A204.1 (cell line): ENCODE measurements around the gene MMP24.

Experiments
- FAIRE-seq: peaks from 2 replicates; lab custom pipeline; 2012; peaks lifted over from hg19 to GRCh38; lab: Jason Lieb, UNC

The MMP24 gene

DNA sequence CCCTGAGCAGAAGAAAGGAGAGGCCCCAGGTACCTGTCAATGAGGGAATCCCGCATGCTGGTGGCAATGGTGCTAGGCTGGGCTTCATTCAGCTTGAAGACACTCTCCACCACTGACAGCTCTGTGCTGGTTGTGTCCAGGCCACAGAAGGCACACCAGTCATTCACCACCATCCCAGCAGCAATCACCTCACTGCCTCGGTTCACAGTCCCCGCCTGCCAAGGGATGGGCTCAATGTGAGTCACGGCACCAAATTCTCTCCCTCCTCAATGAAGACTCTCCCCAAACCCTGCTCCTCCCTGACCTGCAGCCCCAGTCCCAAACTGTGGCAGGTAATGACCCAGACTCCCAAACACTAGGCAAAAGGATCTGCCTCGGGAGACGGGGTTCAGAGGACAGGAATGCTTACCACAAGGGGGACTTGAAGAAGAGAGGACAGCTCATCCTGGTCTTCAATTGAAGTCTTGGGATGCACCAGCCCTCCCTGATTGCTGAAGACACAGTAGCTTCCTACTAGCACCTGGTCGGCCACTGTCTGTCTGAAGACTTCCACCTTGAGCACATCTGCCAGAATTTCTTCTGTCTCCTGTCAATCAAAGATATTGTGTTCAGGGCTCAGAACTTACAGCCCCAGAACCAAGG is 53.2 kb downstream of the MMP24 start:
- FAIRE-seq = no peak

- FAIRE-seq = no peak
Measured at GRCh38 chr20:35280523-35280922, 54.0 kb downstream of the MMP24 start.

GRCh38 chr20:35281506-35282101 is 55.1 kb downstream of the MMP24 start:
- no peak for FAIRE-seq

- no peak for FAIRE-seq
Measured at GRCh38 chr20:35283441-35284266, 57.2 kb downstream of the MMP24 start.

DNA sequence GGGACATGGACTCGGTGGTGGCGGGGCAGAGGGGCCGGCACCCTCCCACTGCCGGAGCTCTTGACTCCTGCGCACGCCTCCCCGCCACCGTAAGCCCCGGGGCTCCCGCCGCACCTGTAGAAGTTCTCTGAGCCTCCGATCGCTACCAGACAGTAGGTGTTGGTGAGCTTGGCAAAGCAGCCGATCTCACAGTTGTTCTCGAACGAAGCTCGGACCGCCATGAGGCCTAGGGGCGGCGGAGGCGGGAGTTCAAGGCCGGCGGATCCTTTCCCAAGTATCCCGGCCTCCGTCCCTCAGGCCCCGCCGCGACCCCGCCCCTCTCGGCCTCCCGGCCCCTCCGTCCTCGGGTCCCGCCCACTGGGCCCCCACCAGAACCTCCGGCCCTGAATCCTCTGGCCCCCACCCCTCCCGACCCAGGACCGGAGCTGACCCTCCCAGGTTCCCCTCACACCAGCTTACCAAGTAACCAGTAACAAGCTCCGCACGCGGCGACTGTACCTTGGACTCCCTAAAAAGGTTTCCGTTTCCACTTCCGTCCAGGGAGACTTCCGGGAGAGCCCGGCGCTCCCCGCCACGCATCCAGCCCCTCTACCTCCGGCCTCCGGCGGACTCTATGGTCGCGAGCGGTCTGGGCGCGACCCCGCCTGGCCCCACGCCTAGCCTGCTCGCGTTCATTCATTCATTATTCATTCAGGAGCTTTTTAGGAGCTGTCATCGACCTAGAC is 57.9 kb downstream of the MMP24 start, which contains the start of gene EIF6:
TSS of gene EIF6 (minus strand) at position 506 of the 725 bp plus-strand sequence. CDS start at position 221, 285 bp downstream.
- FAIRE-seq = peak; percentile 37

DNA sequence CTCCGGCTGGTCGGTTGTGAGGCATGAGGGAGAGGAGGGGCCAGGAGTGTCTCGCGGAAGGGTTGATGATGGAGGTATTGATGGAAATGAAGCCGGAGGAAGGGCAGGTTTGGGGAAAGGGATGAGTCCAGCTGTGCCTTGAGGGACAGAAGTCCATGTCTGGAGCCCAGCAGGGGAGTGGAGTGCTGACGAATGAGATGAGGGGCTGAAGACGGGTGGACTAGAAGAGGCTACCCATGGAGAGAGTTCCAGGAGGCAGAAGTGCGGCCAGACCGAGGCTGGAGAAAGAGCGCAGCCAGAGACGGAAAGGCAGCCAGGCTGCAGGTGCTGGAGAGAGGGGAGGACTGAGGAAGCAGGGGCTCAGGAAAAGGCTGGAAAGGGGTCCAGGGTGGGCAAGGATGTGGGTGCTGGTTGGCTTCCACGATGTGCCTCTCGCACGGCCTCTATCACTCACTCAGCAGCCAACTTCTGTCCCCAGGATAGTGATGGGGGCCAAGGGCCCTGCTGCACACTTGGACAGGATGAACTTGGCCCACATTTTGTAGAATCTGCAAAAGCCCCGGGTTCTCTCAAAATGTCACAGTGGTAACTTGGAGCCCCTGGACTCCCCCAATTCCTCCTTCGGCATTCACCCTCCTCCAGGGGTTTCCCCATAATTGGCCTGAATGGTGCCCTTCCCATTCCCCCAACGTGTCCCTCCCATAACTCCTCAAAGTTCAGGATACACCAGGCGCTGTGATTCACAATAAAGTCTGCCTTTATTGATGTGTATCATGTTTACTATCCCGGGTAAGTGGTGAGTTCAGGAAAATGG is 58.7 kb downstream of the MMP24 start:
- no peak for FAIRE-seq

DNA sequence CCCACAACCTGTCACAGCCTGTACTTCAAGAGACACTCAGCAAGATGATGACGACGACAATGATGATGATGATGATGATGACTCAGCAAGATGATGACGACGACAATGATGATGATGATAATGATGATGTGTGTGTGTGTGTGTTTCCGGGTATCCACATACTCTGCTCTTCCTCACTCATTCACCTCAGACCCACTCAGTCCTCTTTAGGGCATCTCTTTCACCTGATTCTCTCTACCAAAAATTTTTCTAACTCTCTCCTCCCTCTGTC is 59.3 kb downstream of the MMP24 start:
- no peak for FAIRE-seq

GRCh38 chr20:35286077-35286898 is 59.8 kb downstream of the MMP24 start:
- FAIRE-seq = no peak

GRCh38 chr20:35286899-35287508 is 60.5 kb downstream of the MMP24 start:
- FAIRE-seq = no peak

- no peak for FAIRE-seq
Measured at GRCh38 chr20:35287509-35288324, 61.2 kb downstream of the MMP24 start.

GRCh38 chr20:35288325-35289060 is 62.0 kb downstream of the MMP24 start:
- FAIRE-seq = no peak

- no peak for FAIRE-seq
Measured at GRCh38 chr20:35290186-35290886, 63.8 kb downstream of the MMP24 start.

DNA sequence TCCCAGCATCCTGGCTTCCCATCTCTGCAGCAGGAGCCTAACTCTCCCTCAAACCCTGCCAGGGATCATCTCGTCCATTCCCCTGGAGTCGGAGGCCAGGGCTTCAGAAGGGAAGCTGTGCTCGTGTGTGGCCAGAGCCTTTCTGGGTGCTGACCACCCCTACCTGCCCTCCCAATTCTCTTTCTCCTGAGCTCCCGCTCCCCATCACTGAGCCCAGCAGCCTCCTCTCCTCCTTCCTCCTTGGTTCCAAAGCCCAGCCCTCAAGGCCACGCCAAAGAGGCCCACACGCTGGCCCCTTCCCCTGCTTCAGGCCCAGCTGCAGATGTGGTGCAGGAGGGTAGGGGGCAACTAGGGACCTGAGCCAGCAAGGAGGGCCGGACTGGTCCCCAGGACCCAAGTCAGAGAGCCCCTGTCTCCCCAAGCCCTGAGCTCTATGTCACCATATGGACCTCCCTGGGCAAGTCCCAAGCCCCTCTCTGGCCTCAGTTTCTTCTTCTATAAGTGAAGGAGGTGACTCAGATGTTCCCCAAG is 64.5 kb downstream of the MMP24 start:
- FAIRE-seq = no peak

DNA sequence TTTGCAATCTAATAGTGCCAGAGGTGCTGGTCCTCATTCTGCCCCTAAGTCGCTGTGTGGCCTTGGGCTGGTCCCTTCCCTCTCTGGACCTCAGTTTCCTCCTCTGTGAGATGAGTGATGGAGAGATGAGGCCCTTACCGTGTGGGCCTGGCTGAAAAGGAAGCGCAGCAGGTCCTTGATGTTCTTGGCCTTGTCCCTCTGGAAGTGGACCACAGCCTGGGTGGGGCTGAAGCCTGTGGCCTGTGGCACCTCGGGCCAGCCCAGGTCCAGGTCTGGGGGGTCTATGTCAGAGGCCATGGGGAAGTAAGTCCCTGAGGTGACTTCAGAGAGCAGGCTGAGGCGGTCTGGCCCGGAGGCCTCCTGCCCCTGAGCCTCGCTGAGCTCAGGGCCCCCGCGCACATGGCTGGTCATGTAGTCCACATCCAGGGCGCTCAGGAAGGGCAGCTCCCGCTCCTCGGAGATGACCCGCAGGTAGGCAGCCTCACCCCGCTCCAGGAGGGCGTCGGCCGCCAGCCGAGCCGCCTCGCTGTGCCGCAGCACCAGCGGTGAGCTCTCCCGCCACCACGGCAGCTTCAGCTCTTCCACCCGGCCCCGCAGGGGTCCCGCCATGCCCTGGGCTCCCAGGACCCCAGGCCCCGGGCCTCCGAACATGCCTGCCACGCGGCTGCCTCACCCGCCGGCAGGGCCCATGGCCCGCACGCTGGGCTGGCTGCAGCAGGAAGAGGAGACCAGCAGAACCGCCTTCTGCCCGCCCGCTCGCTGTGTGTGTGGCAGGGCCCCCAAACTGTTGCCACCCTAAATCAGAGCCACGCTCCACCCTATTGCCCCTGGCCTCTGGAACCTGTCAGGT is 65.4 kb downstream of the MMP24 start, which contains the start of gene FAM83C:
TSS of gene FAM83C (minus strand) at position 772 of the 850 bp plus-strand sequence. CDS start at position 651, 121 bp downstream.
- no peak for FAIRE-seq

- no peak for FAIRE-seq
Measured at GRCh38 chr20:35292504-35293285, 66.2 kb downstream of the MMP24 start.
